Gastroesophageal sphincter (tissue), 3 donors: ENCODE measurements around the gene LHX3.

Source experiments
- CTCF ChIP-seq, 4 experiments: fragments of 200-600 bp in 2 of 4; fragments of 450-650 bp in 2 of 4; sonication (generic) in 1 of 4; IDR thresholded peaks; one replicate each; pipeline ENCODE4 v1.5.1; 2017 to 2019; ENCODE audit warnings: antibody characterized with exemption in 4 of 4, mild to moderate bottlenecking in 2 of 4, moderate library complexity in 2 of 4
- EP300 ChIP-seq: sonication (generic); formaldehyde crosslinking; IDR thresholded peaks from one replicate; pipeline ENCODE4 v1.6.1; 2017; ENCODE audit warnings: antibody characterized with exemption, mild to moderate bottlenecking
- POLR2A ChIP-seq, 2 donors: fragments of 450-650 bp; IDR thresholded peaks; one replicate each; pipeline ENCODE4 v1.6.1; 2017; ENCODE audit warnings: antibody characterized with exemption in 2 of 2, mild to moderate bottlenecking in 2 of 2, moderate library complexity in 1 of 2
- POLR2AphosphoS5 ChIP-seq: sonication (generic); formaldehyde crosslinking; IDR thresholded peaks from one replicate; pipeline ENCODE4 v1.6.1; 2017; ENCODE audit warnings: antibody characterized with exemption

- TF ChIP-seq CTCF (IDR thresholded peaks at IDR 0.05), result no peak
- no peak for TF ChIP-seq POLR2A (IDR thresholded peaks at IDR 0.05)
- no peak for TF ChIP-seq EP300
- no peak for TF ChIP-seq POLR2AphosphoS5
These were observed 12.4 kb downstream of the LHX3 start for GRCh38 chr9:136192289-136193126.
